GM18519 (cell line): ENCODE measurements around the gene DOLK.
"Not testable (repeated sequence)": the region's sequence is repeated elsewhere in the genome, so short reads cannot be mapped to it uniquely, and the experiment has no call there.

Experiments
- ATAC-seq: cut with Tn5 transposase; IDR thresholded peaks from one replicate; pipeline ENCODE4 v1.9.1; 2021; ENCODE audit warnings: mild to moderate bottlenecking, moderate library complexity; ENCODE audit not compliant: unreplicated experiment, low FRiP score

DOLK gene

DNA sequence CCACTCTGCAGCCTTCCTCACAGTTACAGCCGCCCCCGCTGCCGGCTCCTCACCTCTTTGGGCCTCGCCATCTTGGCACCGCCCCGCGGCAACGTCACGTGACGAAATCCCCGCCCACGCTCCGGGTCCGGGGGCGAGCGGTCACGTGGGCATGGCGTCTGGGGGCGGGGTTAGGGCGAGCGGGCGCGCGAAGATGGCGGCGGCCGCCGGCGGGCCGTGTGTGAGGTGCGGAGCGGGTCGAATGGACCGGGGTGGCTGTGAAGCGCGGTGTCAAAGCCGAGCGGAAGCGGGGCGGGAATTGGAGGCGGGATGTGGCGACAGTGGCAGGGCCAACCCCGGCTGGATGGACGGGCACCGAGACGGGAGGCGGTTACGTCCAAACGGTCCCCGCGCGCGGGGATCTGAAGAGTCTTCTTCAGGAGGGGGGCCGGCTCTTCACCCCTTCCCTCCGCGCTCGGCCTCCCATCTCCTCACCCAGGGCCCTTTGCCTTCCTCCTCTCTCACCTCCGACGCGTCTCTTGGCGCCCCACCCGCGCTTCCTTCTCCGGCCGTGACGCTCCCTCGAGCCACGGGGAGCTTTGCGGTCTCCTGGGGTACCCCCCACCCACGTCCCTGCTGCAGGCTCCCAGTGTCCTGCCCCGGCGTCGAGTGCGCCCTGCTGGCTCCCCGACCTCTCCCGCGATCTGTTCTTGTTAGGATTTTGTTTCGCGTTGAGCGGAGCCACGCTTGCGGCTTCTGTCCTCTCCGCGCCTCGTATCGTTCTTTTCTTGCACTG is at the start of gene DOLK, which contains the start of gene NUP188:
Gene DOLK (minus strand): TSS at position 77 of the 775 bp plus-strand sequence. CDS start 300 bp downstream, outside the sequence.
Gene NUP188 (plus strand): TSS at position 173 of the 775 bp plus-strand sequence. CDS start 21 bp downstream, at position 194.
- peak; percentile 61 for ATAC-seq

DNA sequence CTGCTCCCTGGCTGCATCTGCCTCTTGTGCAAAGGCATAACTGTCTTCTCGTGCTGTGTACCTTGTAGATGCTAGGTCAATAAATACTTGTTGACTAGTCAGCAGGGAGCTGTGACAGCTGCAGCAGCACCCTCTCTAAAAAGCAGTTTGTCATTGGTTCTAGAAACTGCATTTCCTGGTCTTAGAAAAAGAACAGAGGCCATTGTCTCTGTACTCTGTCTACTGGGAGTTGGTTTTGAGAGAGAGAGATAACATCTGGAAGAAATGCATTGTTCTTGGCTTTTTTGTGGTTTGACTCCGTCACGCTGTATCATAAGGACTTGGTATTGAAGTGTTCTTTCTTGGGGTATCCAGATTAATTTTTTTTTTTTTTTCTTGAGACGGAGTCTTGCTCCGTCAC is 48.4 kb upstream of the DOLK start:
- ATAC-seq, result no peak

- no peak for ATAC-seq
Measured at GRCh38 chr9:128992995-128993394, 45.6 kb upstream of the DOLK start.

- ATAC-seq, result no peak
Measured at GRCh38 chr9:128987805-128988204, 40.4 kb upstream of the DOLK start.

DNA sequence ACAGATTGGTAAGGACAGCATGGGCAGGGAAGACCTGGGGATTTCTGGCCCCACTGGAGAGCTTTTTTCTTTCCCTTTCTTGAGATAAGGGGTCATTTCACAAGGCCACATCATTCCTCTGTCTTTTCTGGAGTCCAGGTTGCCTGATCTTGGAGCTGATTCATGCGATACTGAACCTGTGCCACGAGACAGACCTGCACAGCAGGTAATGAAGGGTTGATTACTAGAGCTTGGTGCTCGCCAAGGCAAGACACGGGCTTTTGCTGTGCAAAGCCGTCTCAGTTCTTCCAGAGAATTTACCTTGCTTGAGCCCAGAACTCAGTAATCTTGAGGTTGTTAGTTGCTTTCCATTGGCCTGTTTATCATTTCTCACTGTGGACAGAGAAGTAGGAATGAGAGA is 39.3 kb upstream of the DOLK start:
- ATAC-seq, result no peak

DNA sequence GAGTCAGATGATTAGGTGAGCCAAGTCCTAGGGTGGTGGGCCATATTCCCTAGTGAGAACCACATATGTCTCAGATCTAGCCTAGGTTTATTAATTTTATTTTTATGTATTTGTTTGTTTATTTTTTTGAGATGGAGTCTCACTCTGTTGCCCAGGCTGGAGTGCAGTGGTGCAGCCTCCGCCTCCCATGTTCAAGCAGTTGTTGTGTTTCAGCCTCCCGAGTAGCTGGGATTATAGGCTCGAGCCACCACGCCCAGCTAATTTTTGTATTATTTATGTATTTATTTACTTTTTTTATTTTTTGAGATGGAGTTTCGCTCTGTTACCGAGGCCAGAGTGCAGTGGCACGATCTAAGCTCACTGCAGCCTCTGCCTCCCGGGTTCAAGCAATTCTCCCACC is 36.1 kb upstream of the DOLK start:
- ATAC-seq, result no peak

- ATAC-seq, result no peak
Measured at GRCh38 chr9:128979111-128979510, 31.7 kb upstream of the DOLK start.

- no peak for ATAC-seq
Measured at GRCh38 chr9:128972956-128973355, 25.6 kb upstream of the DOLK start.

GRCh38 chr9:128969491-128969890 is 22.1 kb upstream of the DOLK start:
- no peak for ATAC-seq

DNA sequence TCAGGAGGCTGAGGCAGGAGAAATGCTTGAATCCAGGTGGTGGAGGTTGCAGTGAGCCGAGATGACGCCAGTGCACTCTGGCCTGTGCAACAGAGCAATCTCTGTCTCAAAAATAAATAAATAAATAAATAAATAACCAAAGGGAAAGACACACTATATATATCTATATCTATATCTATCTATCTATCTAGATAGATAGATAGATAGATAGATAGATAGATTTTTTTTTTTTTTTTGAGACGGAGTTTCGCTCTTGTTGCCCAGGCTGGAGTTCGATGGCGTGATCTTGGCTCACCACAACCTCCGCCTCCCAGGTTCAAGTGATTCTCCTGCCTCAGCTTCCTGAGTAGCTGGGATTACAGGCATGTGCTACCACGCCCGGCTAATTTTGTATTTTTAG is 14.0 kb upstream of the DOLK start:
- not testable (repeated sequence) for ATAC-seq

DNA sequence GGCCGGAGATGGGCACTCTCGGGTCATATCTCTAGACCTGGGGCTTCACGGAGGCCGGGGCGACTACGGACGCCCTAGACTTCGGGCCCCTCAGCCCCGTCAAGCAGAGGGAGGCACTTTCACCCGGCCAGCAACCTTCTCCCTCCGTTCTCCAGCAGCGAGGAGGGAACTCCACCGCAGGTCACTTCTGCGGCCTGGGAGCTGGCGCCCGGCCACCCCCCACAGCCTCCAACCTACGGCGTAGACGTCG is 201 bp downstream of the DOLK start:
- peak; percentile 17 for ATAC-seq

DNA sequence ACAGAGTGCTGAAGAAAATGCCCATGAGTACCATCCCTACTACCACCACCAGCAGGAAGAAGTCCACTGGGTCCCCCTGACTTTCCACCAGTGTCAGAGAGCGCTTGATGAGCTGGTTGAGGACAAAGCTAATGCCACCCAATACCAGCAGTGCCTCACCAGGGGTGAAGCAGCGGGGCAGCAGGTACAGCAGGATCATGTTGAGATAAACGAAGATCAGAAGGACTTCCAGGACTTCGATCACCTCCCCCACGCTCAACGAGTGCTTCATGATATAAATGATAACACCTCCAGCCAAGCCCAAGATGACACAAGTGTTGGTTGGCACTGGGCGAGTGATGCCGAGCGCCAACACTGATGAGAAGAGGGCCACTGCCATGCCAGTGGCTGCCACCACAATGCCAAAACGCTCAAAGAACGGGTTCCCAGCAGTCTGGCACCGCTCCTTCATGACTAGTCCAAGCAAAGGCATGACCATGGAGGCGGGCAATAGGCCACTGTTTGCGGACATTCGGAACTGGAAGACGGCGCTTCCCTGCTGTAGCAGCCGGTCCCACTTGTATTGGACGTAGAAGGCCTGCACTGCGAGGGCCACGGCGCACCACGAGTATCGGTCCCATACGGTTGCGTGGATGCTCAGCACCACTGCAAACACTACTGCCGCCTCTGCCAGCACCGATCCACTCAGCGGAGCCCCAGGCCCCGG is 679 bp downstream of the DOLK start:
- no peak for ATAC-seq

- ATAC-seq, result no peak
Measured at GRCh38 chr9:128945798-128946501, 1.5 kb downstream of the DOLK start.

GRCh38 chr9:128944966-128945365 is 2.4 kb downstream of the DOLK start:
- ATAC-seq, result not testable (repeated sequence)

DNA sequence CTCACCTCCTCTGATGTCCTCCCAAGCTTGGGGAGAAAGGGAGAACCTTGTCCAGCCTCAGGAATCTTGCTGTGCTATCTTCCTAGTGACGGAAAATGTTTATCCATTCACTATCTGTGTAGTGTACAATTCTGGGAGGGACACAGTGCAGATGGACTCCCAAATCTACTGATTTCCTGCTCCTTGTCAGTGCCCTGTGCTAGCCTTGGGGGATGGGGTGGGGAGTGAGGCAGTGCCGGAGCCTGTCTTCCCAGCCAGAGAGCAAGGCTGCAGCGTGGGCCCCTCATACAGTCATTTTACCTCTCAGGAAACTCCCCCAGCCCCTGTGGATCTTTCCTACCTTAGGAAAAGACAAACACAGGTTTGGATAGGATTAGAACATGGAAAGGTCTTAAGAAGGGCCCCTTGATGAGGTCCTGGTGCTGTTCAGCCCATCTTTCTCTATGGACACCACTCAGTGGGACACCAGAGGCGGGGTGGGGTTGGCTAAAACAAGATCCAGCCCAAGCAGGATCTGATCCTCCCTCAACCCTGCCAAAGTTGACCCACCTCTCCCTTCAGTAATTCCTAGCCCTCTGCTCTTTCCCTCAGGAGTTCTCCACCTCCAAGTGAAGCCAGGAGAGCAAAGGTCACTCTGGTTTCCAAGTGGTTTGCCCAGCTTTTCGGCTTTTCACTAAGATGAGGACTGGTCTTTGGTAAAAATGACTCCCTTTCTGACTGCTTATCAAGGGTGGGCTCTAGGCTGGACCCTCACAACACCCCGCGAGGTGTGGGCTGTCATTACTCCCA is 3.4 kb downstream of the DOLK start:
- ATAC-seq, result no peak

DNA sequence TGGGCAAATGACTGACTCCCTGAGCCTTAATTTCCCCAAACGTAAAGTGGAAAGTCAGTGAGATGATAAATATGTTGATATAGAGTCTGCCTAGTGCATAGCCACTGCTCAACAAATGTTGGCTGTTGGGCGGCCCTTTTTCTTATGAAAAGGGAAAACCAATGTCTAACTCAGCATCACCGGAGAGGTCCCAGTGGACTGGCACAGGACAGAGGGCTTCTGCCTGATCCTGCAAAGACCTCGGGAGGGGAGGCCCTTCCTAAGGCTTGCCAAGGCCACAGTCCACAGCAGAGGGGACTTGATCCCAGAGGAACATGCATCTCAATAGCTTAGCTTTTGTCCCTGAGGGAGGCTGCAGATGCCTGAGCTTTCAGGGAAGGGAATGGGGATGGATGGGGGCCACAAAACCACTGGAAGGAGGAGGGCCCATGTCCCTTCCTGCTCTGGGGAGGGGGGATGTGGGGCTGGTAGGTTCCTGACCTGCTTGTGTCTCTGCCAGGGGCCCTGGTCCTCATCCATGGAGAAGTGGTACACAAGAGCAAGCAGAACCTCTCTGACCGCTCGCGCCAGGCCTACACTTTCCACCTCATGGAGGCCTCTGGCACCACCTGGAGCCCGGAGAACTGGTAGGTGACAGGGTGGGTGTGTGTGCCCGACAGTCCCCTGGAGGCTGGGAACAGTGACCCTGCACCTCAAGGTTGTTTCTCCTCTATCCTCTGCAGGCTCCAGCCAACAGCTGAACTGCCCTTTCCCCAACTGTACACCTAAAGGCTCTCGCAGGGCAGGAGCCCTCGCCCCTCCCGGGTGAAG is 6.3 kb downstream of the DOLK start:
- ATAC-seq, result no peak

GRCh38 chr9:128940271-128940921 is 7.0 kb downstream of the DOLK start:
- ATAC-seq, result no peak

GRCh38 chr9:128937310-128938165 is 9.9 kb downstream of the DOLK start:
- ATAC-seq, result no peak
